Kidney (tissue), 14 donors: ENCODE data around the gene EDEM3. TPM values are rescaled to one million over a fixed set of nuclear protein-coding genes. Genes with fewer than 3 reads are reported as not detected.

Source experiments
- DNase-seq, 5 donors: peaks; one replicate each; pipeline ENCODE4 v3.0.0-alpha.2; 2013 to 2020
- FAIRE-seq: peaks from 2 replicates; lab custom pipeline; 2012; peaks lifted over from hg19 to GRCh38; lab: Jason Lieb, UNC
- H3K27ac ChIP-seq, 2 donors: one replicate each; pipeline ENCODE4 v1.7.0; 2013; ENCODE audit warnings: low read depth in 2 of 2, low read length in 2 of 2, inconsistent platforms in 1 of 2
- H3K27me3 ChIP-seq: one replicate; pipeline ENCODE4 v1.7.1; 2013; ENCODE audit warnings: low read length, inconsistent platforms; ENCODE audit not compliant: control insufficient read depth, insufficient read depth
- H3K36me3 ChIP-seq, 3 donors: one replicate each; pipeline versions ENCODE4 v1.7.0 to v1.7.1; 2013; ENCODE audit warnings: low read length in 3 of 3, control low read depth in 1 of 3, inconsistent platforms in 1 of 3; ENCODE audit not compliant: insufficient read depth in 3 of 3, control insufficient read depth in 2 of 3
- H3K4me1 ChIP-seq, 3 donors: one replicate each; pipeline versions ENCODE4 v1.7.0 to v1.7.1; 2013; ENCODE audit warnings: low read length in 3 of 3, inconsistent platforms in 1 of 3, low read depth in 1 of 3; ENCODE audit not compliant: control insufficient read depth in 2 of 3, insufficient read depth in 2 of 3
- H3K4me3 ChIP-seq, 3 donors: one replicate each; pipeline versions ENCODE4 v1.7.0 to v1.8.1; 2013; ENCODE audit warnings: low read length in 3 of 3, control low read depth in 1 of 3, inconsistent platforms in 1 of 3
- H3K9ac ChIP-seq, 3 donors: one replicate each; pipeline versions ENCODE4 v1.7.0 to v1.7.1; 2013; ENCODE audit warnings: low read length in 3 of 3, control low read depth in 1 of 3, inconsistent platforms in 1 of 3
- H3K9me3 ChIP-seq, 3 donors: one replicate each; pipeline versions ENCODE4 v1.7.0 to v1.7.1; 2013; ENCODE audit warnings: low read length in 3 of 3, control low read depth in 1 of 3, inconsistent platforms in 1 of 3; ENCODE audit not compliant: control insufficient read depth in 2 of 3, insufficient read depth in 1 of 3
- CTCF ChIP-seq: IDR thresholded peaks from 3 replicates; pipeline ENCODE4 v1.5.1; 2012; ENCODE audit warnings: mild to moderate bottlenecking, moderate library complexity, borderline replicate concordance; ENCODE audit not compliant: insufficient read depth; ENCODE audit errors: extremely low read depth
- intact Hi-C: fragments of 100-400 bp; cut with DNase I; formaldehyde crosslinking; loops from one replicate; pipeline ENCODE4 v1.11.1; 2022
- polyA plus RNA-seq: library from polyadenylated mRNA; stranded (reverse); fragments of 350-450 nt; fragmentation: Illumina TruSeq; extraction: RNeasy Lipid Tissue Mini Kit (QIAGEN cat#74804); gene quantifications from one replicate; pipeline ENCODE4 v1.2.3, GENCODE V29; 2014; ENCODE audit warnings: low read depth, low replicate concordance; ENCODE audit not compliant: insufficient read depth
- total RNA-seq: library from RNA; stranded (reverse); fragmentation: NEBNext Ultra II Directional; extraction: Animal tissue kit (Norgen Biotek cat#: 25700); gene quantifications from one replicate; pipeline ENCODE4 v1.2.1, GENCODE V29; 2021
- donor health status: control.
- donor health status: control.
- donor health status: control.
- donor health status: control.
- donor health status: control.
- donor health status: DM: yes; HTN: yes; CAD: no.
- donor health status: Normal renal cell carcinoma (clear cell type).

EDEM3 gene
- total and polyA plus RNA-seq, 2 donors from 2014 or later, result 9.1 to 31.7 TPM

- no peak for DNase-seq
- Histone ChIP-seq H3K4me1 (no peaks in the 10 kb centered on the region), H3K4me3 (no peak overlapping the region), H3K36me3 (no peaks in the 10 kb centered on the region), H3K27me3 (no peaks in the 10 kb centered on the region), H3K9ac (no peak overlapping the region), H3K27ac (no peak overlapping the region), H3K9me3 (no peaks in the 10 kb centered on the region)
- FAIRE-seq, result no peak
- no peak for TF ChIP-seq CTCF
- intact Hi-C loops, result no loop called here
These were observed 20.7 kb upstream of the EDEM3 start for GRCh38 chr1:184775329-184775728.

GRCh38 chr1:184773762-184774320 lies 19.2 kb upstream of the EDEM3 start:
- H3K36me3 ChIP-seq, result no peaks in the 10 kb centered on the region
- H3K4me3 ChIP-seq, result no peak overlapping the region
- H3K9ac ChIP-seq, result no peak overlapping the region
- FAIRE-seq (no peak), DNase-seq (no peak)
- no peak for TF ChIP-seq CTCF
- H3K27me3 ChIP-seq, result no peaks in the 10 kb centered on the region
- no peak overlapping the region for H3K27ac ChIP-seq
- intact Hi-C loops, result no loop called here
- H3K9me3 ChIP-seq, result no peaks in the 10 kb centered on the region
- H3K4me1 ChIP-seq, result no peaks in the 10 kb centered on the region

GRCh38 chr1:184771190-184771691 lies 16.6 kb upstream of the EDEM3 start:
- Histone ChIP-seq H3K4me3 (no peak overlapping the region), H3K9ac (no peak overlapping the region), H3K4me1 (no peaks in the 10 kb centered on the region), H3K36me3 (no peaks in the 10 kb centered on the region), H3K27ac (no peak overlapping the region), H3K27me3 (no peaks in the 10 kb centered on the region), H3K9me3 (no peaks in the 10 kb centered on the region)
- TF ChIP-seq CTCF, result no peak
- intact Hi-C loops, result no loop called here
- no peak for FAIRE-seq
- no peak for DNase-seq
